Ishikawa (cell line): ENCODE data around the gene KAT6B.

Experiments
- CEBPB ChIP-seq: IDR thresholded peaks from 2 replicates; pipeline ENCODE4 v1.6.1; 2012
- CREB1 ChIP-seq: IDR thresholded peaks from 2 replicates; pipeline ENCODE4 v1.6.1; 2012; ENCODE audit warnings: low read depth
- EGR1 ChIP-seq: IDR thresholded peaks from 2 replicates; pipeline ENCODE4 v1.6.1; 2012
- EP300 ChIP-seq: IDR thresholded peaks from 2 replicates; pipeline ENCODE4 v1.6.1; 2012; ENCODE audit warnings: borderline replicate concordance
- FOXM1 ChIP-seq: IDR thresholded peaks from 2 replicates; pipeline ENCODE4 v1.6.1; 2012; ENCODE audit warnings: low read depth, borderline replicate concordance
- MAX ChIP-seq: IDR thresholded peaks from 2 replicates; pipeline ENCODE4 v1.6.1; 2012
- NFIC ChIP-seq: IDR thresholded peaks from 2 replicates; pipeline ENCODE4 v1.6.1; 2012
- RAD21 ChIP-seq: IDR thresholded peaks from 2 replicates; pipeline ENCODE4 v1.6.1; 2012; ENCODE audit warnings: low read depth
- REST ChIP-seq: IDR thresholded peaks from 2 replicates; pipeline ENCODE4 v1.6.1; 2012; ENCODE audit warnings: low read depth, mild to moderate bottlenecking
- TAF1 ChIP-seq: IDR thresholded peaks from 2 replicates; pipeline ENCODE4 v1.6.1; 2012; ENCODE audit warnings: low read depth, mild to moderate bottlenecking
- TCF12 ChIP-seq: IDR thresholded peaks from 2 replicates; pipeline ENCODE4 v1.6.1; 2012; ENCODE audit warnings: low read depth
- TEAD4 ChIP-seq: IDR thresholded peaks from 2 replicates; pipeline ENCODE4 v1.6.1; 2012
- USF1 ChIP-seq: IDR thresholded peaks from 2 replicates; pipeline ENCODE4 v1.6.1; 2012
- YY1 ChIP-seq: IDR thresholded peaks from 2 replicates; pipeline ENCODE4 v1.6.1; 2012; ENCODE audit warnings: low read depth
- ZBTB7A ChIP-seq: IDR thresholded peaks from 2 replicates; pipeline ENCODE4 v1.6.1; 2012; ENCODE audit warnings: low read depth

The KAT6B gene

GRCh38 chr10:74983383-74983782 lies 157.0 kb downstream of the KAT6B start:
- no peak for TF ChIP-seq CREB1
- TF ChIP-seq EGR1, result no peak
- no peak for TF ChIP-seq TEAD4
- TF ChIP-seq EP300, result no peak
- no peak for TF ChIP-seq ZBTB7A

GRCh38 chr10:74987339-74988053 lies 161.1 kb downstream of the KAT6B start:
- TF ChIP-seq TCF12, result no peak

- TF ChIP-seq RAD21, result no peak
- no peak for TF ChIP-seq USF1
- no peak for TF ChIP-seq ZBTB7A
- TF ChIP-seq CREB1, result no peak
- no peak for TF ChIP-seq NFIC
- no peak for TF ChIP-seq EP300
- no peak for TF ChIP-seq YY1
- TF ChIP-seq FOXM1, result no peak
- TF ChIP-seq CEBPB, result no peak
- no peak for TF ChIP-seq TEAD4
- no peak for TF ChIP-seq TAF1
- no peak for TF ChIP-seq TCF12
- TF ChIP-seq REST, result no peak
- TF ChIP-seq MAX, result no peak
- TF ChIP-seq EGR1, result no peak
Measured at GRCh38 chr10:74988054-74988775, 161.8 kb downstream of the KAT6B start.

GRCh38 chr10:74988832-74989561 lies 162.6 kb downstream of the KAT6B start:
- peak; percentile 37; the same call in 1 of the 2 replicates for TF ChIP-seq TEAD4
- no peak for TF ChIP-seq USF1

GRCh38 chr10:74991435-74991834 lies 165.0 kb downstream of the KAT6B start:
- TF ChIP-seq NFIC (no peak), EP300 (no peak), MAX (no peak), TAF1 (no peak), YY1 (0 out of 2 replicates have a peak, but pooled peaks have one; percentile 15), RAD21 (peak; percentile 55), CEBPB (no peak), TCF12 (no peak)

GRCh38 chr10:74992068-74992467 lies 165.7 kb downstream of the KAT6B start:
- TF ChIP-seq ZBTB7A (no peak), NFIC (no peak), YY1 (no peak), CREB1 (no peak), CEBPB (no peak), RAD21 (no peak), EP300 (no peak), TAF1 (no peak), USF1 (no peak), MAX (no peak), TCF12 (no peak), TEAD4 (no peak), EGR1 (no peak), REST (no peak), FOXM1 (no peak)
